Large intestine (tissue), 3 donors: Measurements from ENCODE around the gene WDR81. TPM values are rescaled to one million over a fixed set of nuclear protein-coding genes. Genes with fewer than 3 reads are reported as not detected.
A peak's percentile ranks its signal among the peaks of the same experiment; 100 is the strongest.
"Not testable (repeated sequence)": the region's sequence is repeated elsewhere in the genome, so short reads cannot be mapped to it uniquely, and the experiment has no call there.

Source experiments
- DNase-seq, 2 donors: peaks; one replicate each; pipeline versions ENCODE4 v3.0.0 to v3.0.0-alpha.2; 2013
- H3K27ac ChIP-seq: one replicate; pipeline ENCODE4 v1.5.1; 2013; ENCODE audit warnings: low read length
- H3K27me3 ChIP-seq: 2 replicates; pipeline ENCODE4 v1.6.1; 2013; ENCODE audit warnings: low read length; ENCODE audit not compliant: control insufficient read depth, insufficient read depth
- H3K36me3 ChIP-seq: 2 replicates; pipeline ENCODE4 v1.6.1; 2013; ENCODE audit warnings: low read length; ENCODE audit not compliant: control insufficient read depth, insufficient read depth
- H3K4me1 ChIP-seq: one replicate; pipeline ENCODE4 v1.6.1; 2013; ENCODE audit warnings: low read length; ENCODE audit not compliant: control insufficient read depth, insufficient read depth
- H3K4me3 ChIP-seq: one replicate; pipeline ENCODE4 v1.5.1; 2013; ENCODE audit warnings: low read length
- H3K9me3 ChIP-seq: one replicate; pipeline ENCODE4 v1.6.1; 2013; ENCODE audit warnings: mild to moderate bottlenecking, low read depth, low read length, moderate library complexity; ENCODE audit not compliant: control insufficient read depth
- WGBS: methylation state at CpG from one replicate; pipeline ENCODE4 v1.1.5; 2013; ENCODE audit warnings: low lambda C conversion rate; ENCODE audit not compliant: insufficient coverage; 5-methylcytosine and 5-hydroxymethylcytosine counted together
- polyA plus RNA-seq: library from polyadenylated mRNA; unstranded; fragments of 120-200 nt; gene quantifications from one replicate; pipeline ENCODE4 v1.2.1, GENCODE V29; 2013

The WDR81 gene
- polyA plus RNA-seq, 1 donor = 19.3 TPM

GRCh38 chr17:1731194-1731506 lies 6.6 kb downstream of the WDR81 start:
- no CpG with 5 or more reads among the region's 10 CpGs for WGBS
- Histone ChIP-seq H3K9me3 (peaks cover 14% of the 10 kb centered on the region), H3K4me3 (no peak overlapping the region), H3K36me3 (peaks cover 52% of the 10 kb centered on the region), H3K27ac (no peak overlapping the region), H3K27me3 (no peaks in the 10 kb centered on the region), H3K4me1 (peaks cover 10% of the 10 kb centered on the region)
- DNase-seq = no peak

- H3K36me3 ChIP-seq = peaks cover 42% of the 10 kb centered on the region
- no peak for DNase-seq
- H3K27ac ChIP-seq = no peak overlapping the region
- no peak overlapping the region for H3K4me3 ChIP-seq
- H3K27me3 ChIP-seq = no peaks in the 10 kb centered on the region
- peaks cover 11% of the 10 kb centered on the region for H3K9me3 ChIP-seq
- 100% methylated on average over 2 of the region's 22 CpGs for WGBS
- H3K4me1 ChIP-seq = peaks cover 22% of the 10 kb centered on the region
These were observed 7.8 kb downstream of the WDR81 start for GRCh38 chr17:1732241-1732832.

GRCh38 chr17:1732833-1733321 lies 8.4 kb downstream of the WDR81 start:
- H3K9me3 ChIP-seq = peaks cover 11% of the 10 kb centered on the region
- no peak overlapping the region for H3K4me3 ChIP-seq
- H3K4me1 ChIP-seq = peaks cover 22% of the 10 kb centered on the region
- no peak overlapping the region for H3K27ac ChIP-seq
- H3K36me3 ChIP-seq = peaks cover 42% of the 10 kb centered on the region
- DNase-seq = no peak
- H3K27me3 ChIP-seq = no peaks in the 10 kb centered on the region
- WGBS = no CpG with 5 or more reads among the region's 11 CpGs

- WGBS = no CpG with 5 or more reads among the region's 38 CpGs
- Histone ChIP-seq H3K9me3 (peaks cover 11% of the 10 kb centered on the region), H3K4me3 (no peak overlapping the region), H3K4me1 (peaks cover 25% of the 10 kb centered on the region), H3K36me3 (peaks cover 41% of the 10 kb centered on the region), H3K27ac (no peak overlapping the region), H3K27me3 (no peaks in the 10 kb centered on the region)
- DNase-seq = no peak
These were observed 9.3 kb downstream of the WDR81 start for GRCh38 chr17:1733759-1734158.

- no peaks in the 10 kb centered on the region for H3K27me3 ChIP-seq
- H3K4me1 ChIP-seq = peaks cover 25% of the 10 kb centered on the region
- peaks cover 9% of the 10 kb centered on the region for H3K9me3 ChIP-seq
- no peak overlapping the region for H3K27ac ChIP-seq
- no CpG with 5 or more reads among the region's 10 CpGs for WGBS
- peaks cover 40% of the 10 kb centered on the region for H3K36me3 ChIP-seq
- H3K4me3 ChIP-seq = no peak overlapping the region
- no peak for DNase-seq
These were observed 10.9 kb downstream of the WDR81 start for GRCh38 chr17:1735418-1735817.

GRCh38 chr17:1735834-1736347 lies 11.4 kb downstream of the WDR81 start:
- no peak overlapping the region for H3K4me3 ChIP-seq
- no CpG with 5 or more reads among the region's 17 CpGs for WGBS
- H3K4me1 ChIP-seq = peaks cover 25% of the 10 kb centered on the region
- DNase-seq = no peak
- H3K9me3 ChIP-seq = peaks cover 6% of the 10 kb centered on the region
- H3K36me3 ChIP-seq = peaks cover 35% of the 10 kb centered on the region
- peak overlapping the region; percentile 61 for H3K27ac ChIP-seq
- no peaks in the 10 kb centered on the region for H3K27me3 ChIP-seq

- WGBS = no CpG with 5 or more reads among the region's 25 CpGs
- peak; percentile 87 to 90 for DNase-seq
- Histone ChIP-seq H3K9me3 (peaks cover 6% of the 10 kb centered on the region), H3K4me3 (no peak overlapping the region), H3K27me3 (no peaks in the 10 kb centered on the region), H3K36me3 (peaks cover 33% of the 10 kb centered on the region), H3K4me1 (peaks cover 25% of the 10 kb centered on the region), H3K27ac (peak overlapping the region; percentile 61)
These were observed 12.1 kb downstream of the WDR81 start for GRCh38 chr17:1736348-1737281.

- H3K4me3 ChIP-seq = no peak overlapping the region
- H3K27me3 ChIP-seq = no peaks in the 10 kb centered on the region
- H3K27ac ChIP-seq = no peak overlapping the region
- peaks cover 32% of the 10 kb centered on the region for H3K4me1 ChIP-seq
- DNase-seq = no peak
- no CpG with 5 or more reads among the region's 21 CpGs for WGBS
- peaks cover 6% of the 10 kb centered on the region for H3K9me3 ChIP-seq
- peaks cover 30% of the 10 kb centered on the region for H3K36me3 ChIP-seq
These were observed 13.2 kb downstream of the WDR81 start for GRCh38 chr17:1737531-1738291.

GRCh38 chr17:1741899-1742298 lies 17.4 kb downstream of the WDR81 start:
- H3K4me1 ChIP-seq = peaks cover 28% of the 10 kb centered on the region
- H3K27ac ChIP-seq = peak overlapping the region; percentile 7
- H3K4me3 ChIP-seq, H3K27me3 ChIP-seq, DNase-seq, H3K9me3 ChIP-seq: not testable (repeated sequence)
- H3K36me3 ChIP-seq = peaks cover 12% of the 10 kb centered on the region
- WGBS = no CpG with 5 or more reads among the region's 7 CpGs
